DOHH2 (cell line): Measurements from ENCODE around the gene CHD6.

ENCODE experiments used
- CTCF ChIP-seq: fragments of 200-600 bp; sonication (generic); IDR thresholded peaks from one replicate; pipeline ENCODE4 v1.5.1; 2014; ENCODE audit warnings: antibody characterized with exemption, mild to moderate bottlenecking, low read depth, low read length; ENCODE audit not compliant: poor library complexity, severe bottlenecking
- EZH2phosphoT487 ChIP-seq: fragments of 200-600 bp; sonication (generic); IDR thresholded peaks from 2 replicates; pipeline ENCODE4 v1.6.1; 2017; ENCODE audit warnings: borderline replicate concordance, mild to moderate bottlenecking, antibody characterized with exemption, low read length, moderate library complexity, mixed read lengths

DNA sequence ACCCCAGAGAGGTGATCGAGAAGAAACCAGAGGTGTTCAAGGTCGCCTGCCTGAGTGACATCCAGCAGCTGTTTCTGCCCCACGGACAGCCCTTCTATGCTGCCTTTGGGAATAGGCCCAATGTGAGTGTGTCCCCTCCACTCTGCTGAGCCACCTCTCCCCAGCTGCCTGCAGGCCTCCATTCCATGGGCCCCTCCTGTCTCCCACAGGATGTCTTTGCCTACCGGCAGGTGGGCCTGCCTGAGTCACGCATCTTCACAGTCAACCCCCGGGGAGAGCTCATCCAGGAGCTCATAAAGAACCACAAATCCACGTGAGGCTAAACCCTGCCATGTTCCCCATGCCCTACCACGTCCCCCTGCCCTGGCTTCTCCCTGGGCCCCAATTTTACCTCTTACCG is 259.9 kb downstream of the CHD6 start:
- TF ChIP-seq CTCF (no peak), EZH2phosphoT487 (no peak)
